WTC11 (cell line): ENCODE results near the gene DOK3. TPM values are rescaled to one million over a fixed set of nuclear protein-coding genes. Genes with fewer than 3 reads are reported as not detected.

Experiments
- ATAC-seq: fragments of 200-7000 bp; cut with Tn5 transposase; 2 replicates; pipeline ENCODE4 v1.10.0; 2021; ENCODE audit warnings: mild to moderate bottlenecking, moderate library complexity
- CTCF ChIA-PET: fragments of 300-600 bp; sonication (Branson Sonifier 250); formaldehyde crosslinking; loops from one replicate; lab custom pipeline; 2021; ENCODE audit warnings: antibody characterized with exemption; lab: Charles Lee
- POLR2A ChIA-PET: fragments of 350-600 bp; sonication (Branson Sonifier 250); formaldehyde crosslinking; loops from one replicate; lab custom pipeline; 2021; ENCODE audit warnings: antibody characterized with exemption; lab: Charles Lee
- DNase-seq: peaks from one replicate; pipeline ENCODE4 v3.0.0; 2021; ENCODE audit warnings: low spot score
- H3K27ac Mint-ChIP-seq: 2 replicates; pipeline ENCODE4 v1.8.0; 2021; ENCODE audit warnings: mixed read lengths
- H3K27me3 Mint-ChIP-seq: 2 replicates; pipeline ENCODE4 v1.8.0; 2021; ENCODE audit warnings: low read depth, mild to moderate bottlenecking, moderate library complexity, mixed read lengths
- H3K36me3 Mint-ChIP-seq: 2 replicates; pipeline ENCODE4 v1.8.0; 2021; ENCODE audit warnings: mixed read lengths
- H3K4me1 Mint-ChIP-seq: 2 replicates; pipeline ENCODE4 v1.8.0; 2022; ENCODE audit warnings: mixed read lengths
- H3K4me3 Mint-ChIP-seq: 2 replicates; pipeline ENCODE4 v1.8.0; 2021; ENCODE audit warnings: mild to moderate bottlenecking, moderate library complexity, mixed read lengths
- H3K9me3 Mint-ChIP-seq: 2 replicates; pipeline ENCODE4 v1.8.0; 2021; ENCODE audit warnings: mixed read lengths
- ATF1 ChIP-seq: sonication (generic); formaldehyde crosslinking; IDR thresholded peaks from 2 replicates; pipeline ENCODE4 v1.8.1; 2023; ENCODE audit warnings: mild to moderate bottlenecking, moderate library complexity, missing genetic modification reagents
- CREB1 ChIP-seq: sonication (generic); formaldehyde crosslinking; IDR thresholded peaks from 2 replicates; pipeline ENCODE4 v1.8.0; 2023; ENCODE audit warnings: mild to moderate bottlenecking, missing genetic modification reagents
- ELF4 ChIP-seq: sonication (generic); formaldehyde crosslinking; IDR thresholded peaks from 2 replicates; pipeline ENCODE4 v1.8.1; 2022; ENCODE audit warnings: low read depth, mild to moderate bottlenecking, moderate library complexity, missing genetic modification reagents
- ETV6 ChIP-seq: sonication (generic); formaldehyde crosslinking; IDR thresholded peaks from 2 replicates; pipeline ENCODE4 v1.8.1; 2022; ENCODE audit warnings: mild to moderate bottlenecking, missing genetic modification reagents
- HMGA2 ChIP-seq: fragments of 250-450 bp; sonication (Bioruptor Pico); IDR thresholded peaks from 2 replicates; pipeline ENCODE4 v1.4.0; 2021; ENCODE audit warnings: mild to moderate bottlenecking, moderate library complexity
- JAZF1 ChIP-seq: fragments of 250-450 bp; sonication (Bioruptor Pico); IDR thresholded peaks from 2 replicates; pipeline ENCODE4 v1.9.0; 2021; ENCODE audit warnings: moderate library complexity, mild to moderate bottlenecking, inconsistent platforms
- MYBL2 ChIP-seq: sonication (generic); formaldehyde crosslinking; IDR thresholded peaks from 2 replicates; pipeline ENCODE4 v1.8.1; 2023; ENCODE audit warnings: mild to moderate bottlenecking, moderate library complexity, missing genetic modification reagents
- NFE2L1 ChIP-seq: sonication (generic); formaldehyde crosslinking; IDR thresholded peaks from 2 replicates; pipeline ENCODE4 v1.8.1; 2023; ENCODE audit warnings: missing genetic modification reagents
- ZNF121 ChIP-seq: sonication (generic); formaldehyde crosslinking; IDR thresholded peaks from 2 replicates; pipeline ENCODE4 v1.8.0; 2023; ENCODE audit warnings: missing genetic modification reagents
- total RNA-seq: library from RNA; stranded (reverse); gene quantifications from 3 replicates; pipeline ENCODE4 v1.2.3, GENCODE V29; 2021
- TF ChIP-seq, protein P1 (sequence below): sonication (generic); formaldehyde crosslinking; IDR thresholded peaks from 2 replicates; pipeline ENCODE4 v1.8.1; 2022; ENCODE audit warnings: low read depth, mild to moderate bottlenecking, moderate library complexity, missing genetic modification reagents, borderline replicate concordance
- TF ChIP-seq, protein P2 (sequence below): fragments of 250-450 bp; sonication (Bioruptor Pico); IDR thresholded peaks from 2 replicates; pipeline ENCODE4 v1.8.0; 2021; ENCODE audit warnings: mild to moderate bottlenecking
- TF ChIP-seq, protein P3 (sequence below): sonication (generic); formaldehyde crosslinking; conservative IDR thresholded peaks from 2 replicates; pipeline ENCODE4 v1.8.1; 2022; ENCODE audit warnings: mild to moderate bottlenecking, missing genetic modification reagents
- TF ChIP-seq, protein P4 (sequence below): sonication (generic); formaldehyde crosslinking; IDR thresholded peaks from 2 replicates; pipeline ENCODE4 v1.8.0; 2022; ENCODE audit warnings: mild to moderate bottlenecking, missing genetic modification reagents

DOK3 gene
- total RNA-seq, 1 experiment from 2014 or later: 9.9 TPM

DNA sequence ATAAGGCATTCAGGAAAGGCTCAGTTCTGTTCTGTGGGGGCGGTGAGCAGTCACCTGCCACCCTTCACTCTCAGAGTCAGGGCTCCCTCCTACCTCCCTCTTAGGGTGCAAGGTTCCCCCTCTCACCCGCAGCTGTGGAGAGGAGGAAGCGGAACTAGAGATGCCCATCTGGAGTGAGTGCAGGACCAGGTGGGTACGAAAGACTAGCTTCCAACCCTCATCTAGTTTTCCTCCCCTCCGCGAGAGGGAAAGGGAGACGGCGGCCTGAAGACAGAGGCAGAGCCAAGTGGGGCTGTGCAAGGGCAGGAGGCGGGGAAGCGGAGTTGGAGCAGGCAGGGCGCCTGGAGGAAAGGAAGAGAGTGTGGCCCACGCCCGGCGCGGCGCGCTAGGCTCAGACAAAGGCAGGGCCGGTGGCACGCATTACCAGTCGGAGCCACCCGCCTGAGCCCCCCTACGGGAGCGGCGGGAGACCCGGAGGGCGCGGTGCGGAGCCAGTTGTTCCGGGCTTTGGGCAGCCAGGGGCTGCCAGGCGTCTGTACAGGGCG lies 55.7 kb downstream of the DOK3 start:
- peaks cover 6% of the 10 kb centered on the region for H3K36me3 Mint-ChIP-seq
- peaks cover 41% of the 10 kb centered on the region for H3K4me1 Mint-ChIP-seq
- CTCF ChIA-PET: interaction anchor here (1.1 to 7.2 kb wide), 23 partner anchors 8 to 150 kb away, joined by 3 to 175 read pairs (median 12); partner anchors contain the start of genes GRK6, LMAN2, PDLIM7 and PRELID1
- H3K27ac Mint-ChIP-seq: peak overlapping the region; percentile 44
- no peak for ATAC-seq
- no peaks in the 10 kb centered on the region for H3K9me3 Mint-ChIP-seq
- POLR2A ChIA-PET: interaction anchor here (1.9 to 4.1 kb wide), 6 partner anchors 9 to 87 kb away, joined by 5 to 24 read pairs (median 10); no protein-coding TSS in a partner anchor
- H3K27me3 Mint-ChIP-seq: peaks cover 22% of the 10 kb centered on the region
- TF ChIP-seq, protein P1, sequence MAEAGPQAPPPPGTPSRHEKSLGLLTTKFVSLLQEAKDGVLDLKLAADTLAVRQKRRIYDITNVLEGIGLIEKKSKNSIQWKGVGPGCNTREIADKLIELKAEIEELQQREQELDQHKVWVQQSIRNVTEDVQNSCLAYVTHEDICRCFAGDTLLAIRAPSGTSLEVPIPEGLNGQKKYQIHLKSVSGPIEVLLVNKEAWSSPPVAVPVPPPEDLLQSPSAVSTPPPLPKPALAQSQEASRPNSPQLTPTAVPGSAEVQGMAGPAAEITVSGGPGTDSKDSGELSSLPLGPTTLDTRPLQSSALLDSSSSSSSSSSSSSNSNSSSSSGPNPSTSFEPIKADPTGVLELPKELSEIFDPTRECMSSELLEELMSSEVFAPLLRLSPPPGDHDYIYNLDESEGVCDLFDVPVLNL (CRISPR knock-in tag): no peak
- TF ChIP-seq, protein P2, sequence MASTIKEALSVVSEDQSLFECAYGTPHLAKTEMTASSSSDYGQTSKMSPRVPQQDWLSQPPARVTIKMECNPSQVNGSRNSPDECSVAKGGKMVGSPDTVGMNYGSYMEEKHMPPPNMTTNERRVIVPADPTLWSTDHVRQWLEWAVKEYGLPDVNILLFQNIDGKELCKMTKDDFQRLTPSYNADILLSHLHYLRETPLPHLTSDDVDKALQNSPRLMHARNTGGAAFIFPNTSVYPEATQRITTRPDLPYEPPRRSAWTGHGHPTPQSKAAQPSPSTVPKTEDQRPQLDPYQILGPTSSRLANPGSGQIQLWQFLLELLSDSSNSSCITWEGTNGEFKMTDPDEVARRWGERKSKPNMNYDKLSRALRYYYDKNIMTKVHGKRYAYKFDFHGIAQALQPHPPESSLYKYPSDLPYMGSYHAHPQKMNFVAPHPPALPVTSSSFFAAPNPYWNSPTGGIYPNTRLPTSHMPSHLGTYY (CRISPR knock-in tag): no peak
- TF ChIP-seq HMGA2 (CRISPR knock-in tag) (no peak), ATF1 (no peak), ZNF121 (CRISPR knock-in tag) (no peak), JAZF1 (no peak), MYBL2 (no peak), CREB1 (CRISPR knock-in tag) (0 out of 2 replicates have a peak, but pooled peaks have one; percentile 15), NFE2L1 (0 out of 2 replicates have a peak, but pooled peaks have one; percentile 12), ELF4 (no peak)
- TF ChIP-seq, protein P3, sequence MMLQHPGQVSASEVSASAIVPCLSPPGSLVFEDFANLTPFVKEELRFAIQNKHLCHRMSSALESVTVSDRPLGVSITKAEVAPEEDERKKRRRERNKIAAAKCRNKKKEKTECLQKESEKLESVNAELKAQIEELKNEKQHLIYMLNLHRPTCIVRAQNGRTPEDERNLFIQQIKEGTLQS (CRISPR knock-in tag): no peak
- TF ChIP-seq, all 79 proteins: peak for 2
- H3K4me3 Mint-ChIP-seq: peak overlapping the region; percentile 78
- DNase-seq: peak; percentile 51

DNA sequence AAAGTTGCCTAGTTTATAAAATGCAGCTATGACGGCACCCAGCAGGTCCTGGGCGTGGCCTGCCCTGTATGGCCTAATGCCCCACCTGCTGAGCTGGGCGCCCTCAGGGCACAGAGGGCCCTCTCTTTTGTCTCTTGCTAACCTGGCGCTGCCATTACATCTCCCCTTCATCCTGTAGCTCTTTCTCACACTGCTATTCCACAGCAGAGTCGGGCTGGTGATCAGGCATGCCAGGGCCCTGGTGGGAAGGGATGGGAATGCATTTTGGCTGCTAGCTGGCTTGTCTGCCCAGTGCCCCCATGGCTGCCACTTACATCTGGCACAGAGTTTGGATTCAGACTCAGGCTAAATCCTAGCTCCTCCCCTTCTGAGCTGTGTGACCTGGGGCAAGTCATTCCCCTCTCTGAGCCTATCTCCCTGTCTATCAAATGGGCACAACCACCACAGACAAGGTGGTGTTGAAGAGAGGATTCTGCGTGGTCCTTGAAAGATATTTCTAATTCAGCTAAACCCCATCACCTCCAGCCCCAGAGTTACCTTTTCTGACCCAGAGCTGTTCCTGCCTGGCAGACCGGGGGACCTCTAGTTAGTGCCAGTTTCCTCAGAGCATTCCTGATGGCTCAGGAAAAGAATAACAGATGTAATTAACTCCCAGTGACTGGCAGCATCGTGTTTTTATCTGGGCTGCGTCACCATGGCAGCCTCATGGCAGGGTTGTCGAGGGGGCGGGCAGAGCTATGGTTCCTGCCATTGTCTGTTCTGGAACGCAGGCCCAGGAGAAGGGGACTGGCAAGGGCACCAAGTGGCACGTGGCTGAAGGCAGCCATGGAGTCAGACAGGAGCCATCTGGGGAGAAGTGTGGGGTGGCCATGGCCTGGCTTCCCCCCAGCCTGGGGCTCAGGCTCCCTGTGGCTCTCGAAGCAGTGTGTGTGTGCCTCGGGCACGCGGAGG lies 56.7 kb downstream of the DOK3 start:
- peaks cover 49% of the 10 kb centered on the region for H3K4me1 Mint-ChIP-seq
- 0 out of 2 replicates have a peak, but pooled peaks have one; percentile 8 for TF ChIP-seq ETV6 (CRISPR knock-in tag)
- TF ChIP-seq, protein P4, sequence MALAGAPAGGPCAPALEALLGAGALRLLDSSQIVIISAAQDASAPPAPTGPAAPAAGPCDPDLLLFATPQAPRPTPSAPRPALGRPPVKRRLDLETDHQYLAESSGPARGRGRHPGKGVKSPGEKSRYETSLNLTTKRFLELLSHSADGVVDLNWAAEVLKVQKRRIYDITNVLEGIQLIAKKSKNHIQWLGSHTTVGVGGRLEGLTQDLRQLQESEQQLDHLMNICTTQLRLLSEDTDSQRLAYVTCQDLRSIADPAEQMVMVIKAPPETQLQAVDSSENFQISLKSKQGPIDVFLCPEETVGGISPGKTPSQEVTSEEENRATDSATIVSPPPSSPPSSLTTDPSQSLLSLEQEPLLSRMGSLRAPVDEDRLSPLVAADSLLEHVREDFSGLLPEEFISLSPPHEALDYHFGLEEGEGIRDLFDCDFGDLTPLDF: no peak
- ATAC-seq (no peak), DNase-seq (no peak)
- ChIA-PET POLR2A (interaction anchor here (0.9 to 4.1 kb wide), 2 partner anchors 9 to 42 kb away, joined by 4 to 16 read pairs; no protein-coding TSS in a partner anchor), CTCF (interaction anchor here (0.7 to 7.2 kb wide), 14 partner anchors 23 to 149 kb away, joined by 3 to 175 read pairs (median 8); partner anchors contain the start of genes GRK6, PRELID1 and RAB24)
- H3K4me3 Mint-ChIP-seq: peak overlapping the region; percentile 78
- no peak overlapping the region for H3K27ac Mint-ChIP-seq
- H3K27me3 Mint-ChIP-seq: peaks cover 27% of the 10 kb centered on the region
- no peaks in the 10 kb centered on the region for H3K9me3 Mint-ChIP-seq
- peaks cover 6% of the 10 kb centered on the region for H3K36me3 Mint-ChIP-seq

Other genes with a start within 250 kb of the DOK3 start
- 37.0 to 40.2 TPM (median 38.0 TPM) in 3 replicates for gene RAB24, start 206.1 kb downstream of the DOK3 start, total RNA-seq
- gene PRELID1, start 206.0 kb downstream of the DOK3 start, total RNA-seq: 235 to 273 TPM (median 245 TPM) in 3 replicates
- 16.9 to 25.7 TPM (median 18.8 TPM) in 3 replicates for gene MXD3, start 197.9 kb downstream of the DOK3 start, total RNA-seq
- gene LMAN2, start 158.2 kb downstream of the DOK3 start, total RNA-seq: 141 to 162 TPM (median 147 TPM) in 3 replicates
- 60.4 to 74.6 TPM (median 64.6 TPM) in 3 replicates for gene RGS14, start 151.9 kb downstream of the DOK3 start, total RNA-seq
- not detected in 3 replicates for gene SLC34A1, start 125.4 kb downstream of the DOK3 start, total RNA-seq
- gene PFN3, start 109.2 kb downstream of the DOK3 start, total RNA-seq: 0.48 TPM in 1 of 3 replicates, not detected in the others
- gene F12, start 100.3 kb downstream of the DOK3 start, total RNA-seq: 10.0 to 12.8 TPM (median 12.1 TPM) in 3 replicates
- gene GRK6, start 83.2 kb downstream of the DOK3 start, total RNA-seq: 60.7 to 69.2 TPM (median 61.7 TPM) in 3 replicates
- gene PRR7, start 63.0 kb downstream of the DOK3 start, total RNA-seq: 13.1 to 14.7 TPM (median 14.6 TPM) in 3 replicates
- gene DBN1, start 36.2 kb downstream of the DOK3 start, total RNA-seq: 267 to 288 TPM (median 269 TPM) in 3 replicates
- gene PDLIM7, start 12.2 kb downstream of the DOK3 start, total RNA-seq: 124 to 142 TPM (median 139 TPM) in 3 replicates
- 136 to 156 TPM (median 137 TPM) in 3 replicates for gene DDX41, start 7.1 kb upstream of the DOK3 start, total RNA-seq
- 95.1 to 101 TPM (median 95.6 TPM) in 3 replicates for gene FAM193B, start 44.7 kb upstream of the DOK3 start, total RNA-seq
- gene TMED9, start 82.4 kb upstream of the DOK3 start, total RNA-seq: 164 to 172 TPM (median 170 TPM) in 3 replicates
- 20.3 to 22.5 TPM (median 21.7 TPM) in 3 replicates for gene B4GALT7, start 90.3 kb upstream of the DOK3 start, total RNA-seq